OCI-LY1 (cell line): ENCODE data around the gene ASB4.

Source experiments
- H2AFZ ChIP-seq: fragments of 200-600 bp; sonication (generic), shearing (Covaris generic); 2 replicates; pipeline ENCODE4 v1.6.0; 2014; ENCODE audit warnings: antibody characterized with exemption, mild to moderate bottlenecking, low read length
- H3F3A ChIP-seq: fragments of 200-600 bp; sonication (generic), shearing (Covaris generic); 2 replicates; pipeline ENCODE4 v1.6.0; 2014; ENCODE audit warnings: mild to moderate bottlenecking, antibody characterized with exemption, low read length, moderate library complexity; ENCODE audit not compliant: insufficient read depth
- H3K27ac ChIP-seq: fragments of 200-600 bp; sonication (generic); 2 replicates; pipeline ENCODE4 v1.5.1; 2014; ENCODE audit warnings: low read length, mixed run types, mild to moderate bottlenecking, low read depth; ENCODE audit not compliant: poor library complexity, severe bottlenecking
- H3K27me3 ChIP-seq: fragments of 200-600 bp; sonication (generic); 2 replicates; pipeline ENCODE4 v1.6.0; 2014; ENCODE audit warnings: antibody characterized with exemption, mild to moderate bottlenecking, low read length, moderate library complexity; ENCODE audit not compliant: insufficient read depth
- H3K36me3 ChIP-seq: fragments of 200-600 bp; sonication (generic); 2 replicates; pipeline ENCODE4 v1.6.1; 2014; ENCODE audit warnings: mild to moderate bottlenecking, antibody characterized with exemption, low read length, moderate library complexity, mixed read lengths; ENCODE audit not compliant: insufficient read depth
- H3K4me1 ChIP-seq: fragments of 200-600 bp; sonication (generic); 2 replicates; pipeline ENCODE4 v1.5.1; 2014; ENCODE audit warnings: mild to moderate bottlenecking, low read length, moderate library complexity; ENCODE audit not compliant: insufficient read depth, severe bottlenecking
- H3K4me2 ChIP-seq: fragments of 200-600 bp; sonication (generic), shearing (Covaris generic); 2 replicates; pipeline ENCODE4 v1.6.1; 2014; ENCODE audit warnings: low read length
- H3K4me3 ChIP-seq: fragments of 200-600 bp; sonication (generic); 2 replicates; pipeline ENCODE4 v1.5.1; 2014; ENCODE audit warnings: low read length, low read depth, mild to moderate bottlenecking, mixed read lengths; ENCODE audit not compliant: poor library complexity, severe bottlenecking
- H3K79me2 ChIP-seq: fragments of 200-600 bp; shearing (Covaris generic); 2 replicates; pipeline ENCODE4 v1.6.1; 2016; ENCODE audit warnings: mixed run types, low read length, mixed read lengths; ENCODE audit not compliant: insufficient read depth
- H3K9ac ChIP-seq: fragments of 200-600 bp; sonication (generic), shearing (Covaris generic); 2 replicates; pipeline ENCODE4 v1.6.1; 2014; ENCODE audit warnings: mild to moderate bottlenecking, low read length, mixed read lengths
- H3K9me2 ChIP-seq: fragments of 200-600 bp; sonication (generic), shearing (Covaris generic); 2 replicates; pipeline ENCODE4 v1.6.1; 2014; ENCODE audit warnings: low read depth, mild to moderate bottlenecking, low read length, mixed read lengths
- H3K9me3 ChIP-seq: fragments of 200-600 bp; shearing (Covaris generic); 2 replicates; pipeline ENCODE4 v1.6.1; 2014; ENCODE audit warnings: low read length, mixed read lengths
- H4K20me1 ChIP-seq: fragments of 200-600 bp; sonication (generic), shearing (Covaris generic); 2 replicates; pipeline ENCODE4 v1.6.0; 2016; ENCODE audit warnings: mild to moderate bottlenecking, low read length; ENCODE audit not compliant: insufficient read depth
- EZH2 ChIP-seq: fragments of 200-600 bp; sonication (generic), shearing (Covaris generic); IDR thresholded peaks from 2 replicates; pipeline ENCODE4 v1.8.0; 2017; ENCODE audit warnings: borderline replicate concordance, mixed run types, mild to moderate bottlenecking, antibody characterized with exemption, low read length, moderate library complexity, mixed read lengths
- TF ChIP-seq, protein P1 (sequence below): fragments of 200-600 bp; sonication (generic), shearing (Covaris generic); IDR thresholded peaks from 2 replicates; pipeline ENCODE4 v1.5.1; 2017; ENCODE audit warnings: mild to moderate bottlenecking, antibody characterized with exemption, low read length, moderate library complexity, mixed read lengths

The ASB4 gene

DNA sequence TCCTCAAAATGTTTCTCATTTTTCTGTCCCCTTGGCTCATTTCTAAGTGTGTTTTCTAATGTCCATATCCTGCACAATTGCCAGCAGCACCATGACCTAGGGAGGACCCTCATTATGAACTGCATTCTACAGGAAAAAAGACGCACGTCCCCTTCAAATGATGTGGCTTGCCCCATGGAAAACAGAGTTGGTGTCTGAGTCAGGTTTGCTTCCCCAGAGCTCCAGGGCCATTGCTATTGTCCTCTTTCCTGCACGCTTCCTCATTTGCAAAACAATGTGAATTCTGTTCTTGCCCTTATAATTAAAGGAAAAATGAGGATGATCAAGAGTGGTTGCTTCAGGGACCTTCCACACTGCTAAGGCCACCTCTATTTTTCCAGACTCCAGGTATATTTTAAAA lies 14.7 kb upstream of the ASB4 start:
- H3K9me2 ChIP-seq = no peaks in the 10 kb centered on the region
- TF ChIP-seq, protein P1, sequence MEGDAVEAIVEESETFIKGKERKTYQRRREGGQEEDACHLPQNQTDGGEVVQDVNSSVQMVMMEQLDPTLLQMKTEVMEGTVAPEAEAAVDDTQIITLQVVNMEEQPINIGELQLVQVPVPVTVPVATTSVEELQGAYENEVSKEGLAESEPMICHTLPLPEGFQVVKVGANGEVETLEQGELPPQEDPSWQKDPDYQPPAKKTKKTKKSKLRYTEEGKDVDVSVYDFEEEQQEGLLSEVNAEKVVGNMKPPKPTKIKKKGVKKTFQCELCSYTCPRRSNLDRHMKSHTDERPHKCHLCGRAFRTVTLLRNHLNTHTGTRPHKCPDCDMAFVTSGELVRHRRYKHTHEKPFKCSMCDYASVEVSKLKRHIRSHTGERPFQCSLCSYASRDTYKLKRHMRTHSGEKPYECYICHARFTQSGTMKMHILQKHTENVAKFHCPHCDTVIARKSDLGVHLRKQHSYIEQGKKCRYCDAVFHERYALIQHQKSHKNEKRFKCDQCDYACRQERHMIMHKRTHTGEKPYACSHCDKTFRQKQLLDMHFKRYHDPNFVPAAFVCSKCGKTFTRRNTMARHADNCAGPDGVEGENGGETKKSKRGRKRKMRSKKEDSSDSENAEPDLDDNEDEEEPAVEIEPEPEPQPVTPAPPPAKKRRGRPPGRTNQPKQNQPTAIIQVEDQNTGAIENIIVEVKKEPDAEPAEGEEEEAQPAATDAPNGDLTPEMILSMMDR = no peak
- no peaks in the 10 kb centered on the region for H3K9me3 ChIP-seq
- no peak overlapping the region for H3K9ac ChIP-seq
- H3F3A ChIP-seq = no peaks in the 10 kb centered on the region
- no peak overlapping the region for H2AFZ ChIP-seq
- H4K20me1 ChIP-seq = no peaks in the 10 kb centered on the region
- no peaks in the 10 kb centered on the region for H3K27me3 ChIP-seq
- H3K36me3 ChIP-seq = no peaks in the 10 kb centered on the region
- H3K4me3 ChIP-seq = no peak overlapping the region
- no peak overlapping the region for H3K27ac ChIP-seq
- no peaks in the 10 kb centered on the region for H3K79me2 ChIP-seq
- peaks cover 24% of the 10 kb centered on the region for H3K4me1 ChIP-seq
- no peak overlapping the region; the same call in 1 of the 2 replicates for H3K4me2 ChIP-seq

DNA sequence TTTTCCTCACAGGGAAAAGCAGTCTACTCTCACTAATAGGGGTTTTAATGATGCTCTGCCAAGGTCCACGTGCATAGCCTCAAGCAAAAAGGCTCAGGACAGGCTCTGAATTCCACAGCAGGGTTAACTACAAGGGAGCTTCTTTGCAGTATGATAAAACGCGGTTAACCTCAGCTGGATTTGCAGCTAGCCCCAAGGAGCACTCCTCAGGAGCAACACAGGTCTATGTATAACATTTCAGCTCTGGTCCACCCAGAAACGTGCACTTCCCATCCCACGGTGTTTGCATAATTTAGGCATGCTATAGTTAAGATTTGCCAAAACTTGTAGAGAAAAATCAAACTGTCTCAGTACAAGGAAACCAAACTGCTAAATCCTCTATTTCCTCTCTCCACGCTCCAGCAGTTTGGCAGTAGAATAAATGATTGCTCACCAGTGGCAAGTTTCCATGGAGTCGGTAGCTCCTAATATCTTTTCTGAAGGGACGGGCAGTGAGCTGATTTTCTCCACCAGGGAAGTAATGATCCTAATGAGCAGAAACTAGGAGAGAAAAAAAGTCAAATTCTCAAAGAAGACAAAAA lies 13.1 kb upstream of the ASB4 start:
- TF ChIP-seq EZH2 = no peak
- TF ChIP-seq, protein P1 = no peak
- no peak overlapping the region for H3K27ac ChIP-seq
- no peak overlapping the region for H3K4me3 ChIP-seq
- no peaks in the 10 kb centered on the region for H4K20me1 ChIP-seq
- no peak overlapping the region for H3K4me2 ChIP-seq
- no peaks in the 10 kb centered on the region for H3K79me2 ChIP-seq
- no peaks in the 10 kb centered on the region for H3F3A ChIP-seq
- H2AFZ ChIP-seq = no peak overlapping the region
- H3K9me2 ChIP-seq = no peaks in the 10 kb centered on the region
- peaks cover 24% of the 10 kb centered on the region for H3K4me1 ChIP-seq
- H3K36me3 ChIP-seq = no peaks in the 10 kb centered on the region
- no peak overlapping the region for H3K9ac ChIP-seq
- no peaks in the 10 kb centered on the region for H3K27me3 ChIP-seq
- no peaks in the 10 kb centered on the region for H3K9me3 ChIP-seq

DNA sequence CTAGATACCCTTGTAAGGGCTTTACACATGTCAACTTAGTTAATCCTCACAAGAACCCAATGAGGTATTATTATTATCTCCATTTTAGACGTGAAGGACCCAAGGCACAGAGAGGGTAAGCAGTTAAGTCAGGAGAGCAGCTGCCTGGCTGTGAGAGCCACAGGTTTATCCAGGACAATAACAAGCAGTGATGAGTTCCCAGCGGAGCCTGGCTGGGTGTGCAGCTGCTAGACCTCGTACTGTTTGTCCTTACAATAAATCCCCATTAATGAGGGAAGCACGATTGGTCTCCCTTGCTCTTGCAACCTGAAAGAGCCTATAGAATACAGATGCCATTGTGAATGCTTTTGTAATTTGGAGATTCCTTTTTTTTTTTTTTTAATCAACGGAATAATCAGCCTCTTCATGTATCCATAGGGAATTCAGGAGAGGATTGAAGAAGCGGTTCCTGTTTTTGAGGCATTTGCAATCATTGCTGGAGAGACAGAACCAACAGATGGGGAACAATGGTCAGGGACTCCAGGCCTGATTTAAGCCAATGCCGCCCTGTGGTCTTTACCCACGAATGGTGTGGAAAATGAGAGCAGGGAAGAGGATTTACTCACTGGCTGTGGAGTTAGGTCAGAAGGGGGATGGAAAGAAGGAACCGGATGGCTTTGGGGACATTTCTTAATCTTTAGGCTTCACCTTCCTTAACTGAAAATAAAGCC lies 12.3 kb upstream of the ASB4 start:
- no peaks in the 10 kb centered on the region for H4K20me1 ChIP-seq
- no peaks in the 10 kb centered on the region for H3K9me2 ChIP-seq
- TF ChIP-seq EZH2 = no peak
- TF ChIP-seq, protein P1 = no peak
- peaks cover 25% of the 10 kb centered on the region for H3K4me1 ChIP-seq
- H2AFZ ChIP-seq = no peak overlapping the region
- no peaks in the 10 kb centered on the region for H3F3A ChIP-seq
- H3K27me3 ChIP-seq = no peaks in the 10 kb centered on the region
- no peak overlapping the region for H3K27ac ChIP-seq
- no peak overlapping the region for H3K9ac ChIP-seq
- H3K4me3 ChIP-seq = no peak overlapping the region
- H3K4me2 ChIP-seq = no peak overlapping the region
- H3K9me3 ChIP-seq = no peaks in the 10 kb centered on the region
- H3K36me3 ChIP-seq = no peaks in the 10 kb centered on the region
- H3K79me2 ChIP-seq = no peaks in the 10 kb centered on the region
